Esophagus squamous epithelium (tissue), 4 donors: ENCODE measurements around the gene PIAS2.

Source experiments
- POLR2A ChIP-seq, 4 donors: fragments of 450-650 bp; IDR thresholded peaks; one replicate each; pipeline ENCODE4 v1.6.1; 2017; ENCODE audit warnings: antibody characterized with exemption in 4 of 4, mild to moderate bottlenecking in 4 of 4, moderate library complexity in 3 of 4
- TF ChIP-seq, protein P1 (sequence below), 6 experiments: fragments of 450-650 bp in 4 of 6; fragments of 200-600 bp in 2 of 6; sonication (generic) in 2 of 6; IDR thresholded peaks; one replicate each; pipeline ENCODE4 v1.5.1; 2016 to 2019; ENCODE audit warnings: antibody characterized with exemption in 6 of 6, mild to moderate bottlenecking in 4 of 6, moderate library complexity in 4 of 6

DNA sequence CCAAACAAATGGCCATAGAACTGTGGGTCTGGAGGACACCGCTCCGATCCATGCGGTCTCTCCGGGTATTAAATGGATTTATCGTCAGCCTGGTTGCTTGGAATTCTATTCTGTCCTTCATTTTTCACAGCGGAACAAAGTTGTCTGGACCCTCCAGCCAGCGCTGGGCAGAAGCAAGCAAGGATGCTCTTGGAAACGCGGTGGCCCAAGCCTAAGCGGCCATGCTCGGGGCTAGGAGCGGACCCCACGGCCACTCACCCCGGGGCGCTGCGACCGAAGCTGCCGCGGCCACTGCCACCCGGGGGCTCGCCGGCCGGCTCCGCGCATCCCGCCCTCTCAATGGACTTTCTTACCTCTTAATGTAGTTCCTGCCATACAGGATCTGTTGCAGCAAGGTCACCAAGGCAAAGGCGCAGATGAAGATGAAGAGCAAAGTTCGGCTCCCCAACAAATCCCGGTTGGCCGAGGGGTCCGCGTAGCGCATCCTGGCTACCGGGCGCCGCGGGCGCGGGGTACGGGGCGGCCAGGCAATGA lies 161.2 kb downstream of the PIAS2 start:
- no peak for TF ChIP-seq POLR2A (IDR thresholded peaks at IDR 0.05)
- TF ChIP-seq, protein P1, sequence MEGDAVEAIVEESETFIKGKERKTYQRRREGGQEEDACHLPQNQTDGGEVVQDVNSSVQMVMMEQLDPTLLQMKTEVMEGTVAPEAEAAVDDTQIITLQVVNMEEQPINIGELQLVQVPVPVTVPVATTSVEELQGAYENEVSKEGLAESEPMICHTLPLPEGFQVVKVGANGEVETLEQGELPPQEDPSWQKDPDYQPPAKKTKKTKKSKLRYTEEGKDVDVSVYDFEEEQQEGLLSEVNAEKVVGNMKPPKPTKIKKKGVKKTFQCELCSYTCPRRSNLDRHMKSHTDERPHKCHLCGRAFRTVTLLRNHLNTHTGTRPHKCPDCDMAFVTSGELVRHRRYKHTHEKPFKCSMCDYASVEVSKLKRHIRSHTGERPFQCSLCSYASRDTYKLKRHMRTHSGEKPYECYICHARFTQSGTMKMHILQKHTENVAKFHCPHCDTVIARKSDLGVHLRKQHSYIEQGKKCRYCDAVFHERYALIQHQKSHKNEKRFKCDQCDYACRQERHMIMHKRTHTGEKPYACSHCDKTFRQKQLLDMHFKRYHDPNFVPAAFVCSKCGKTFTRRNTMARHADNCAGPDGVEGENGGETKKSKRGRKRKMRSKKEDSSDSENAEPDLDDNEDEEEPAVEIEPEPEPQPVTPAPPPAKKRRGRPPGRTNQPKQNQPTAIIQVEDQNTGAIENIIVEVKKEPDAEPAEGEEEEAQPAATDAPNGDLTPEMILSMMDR (IDR thresholded peaks at IDR 0.05): no peak
